ENCODE measurements around the gene RAB37.

RAB37 gene

GRCh38 chr17:74792586-74793105, 55.6 kb downstream of the RAB37 start:
- no peak overlapping the region for H3K27ac Mint-ChIP-seq
- DNase-seq, result no peak
- TF ChIP-seq CTCF (IDR thresholded peaks at IDR 0.05), result no peak
- H3K4me3 Mint-ChIP-seq, result no peak overlapping the region
- H3K9me3 Mint-ChIP-seq, result no peaks in the 10 kb centered on the region
- H3K36me3 Mint-ChIP-seq (ENCODE audit: low read depth), result peaks cover 17% of the 10 kb centered on the region
- peaks cover 13% of the 10 kb centered on the region for H3K27me3 Mint-ChIP-seq (ENCODE audit: low read depth, poor library complexity)
- no peaks in the 10 kb centered on the region for H3K4me1 Mint-ChIP-seq

- Mint-ChIP-seq H3K9me3 (no peaks in the 10 kb centered on the region), H3K4me1 (no peaks in the 10 kb centered on the region), H3K27ac (no peak overlapping the region), H3K4me3 (no peak overlapping the region), H3K36me3 (ENCODE audit: low read depth) (peaks cover 27% of the 10 kb centered on the region), H3K27me3 (ENCODE audit: low read depth, poor library complexity) (peaks cover 12% of the 10 kb centered on the region)
- TF ChIP-seq CTCF (IDR thresholded peaks at IDR 0.05), result no peak
- DNase-seq, result no peak
These were observed 58.4 kb downstream of the RAB37 start for GRCh38 chr17:74795327-74796020.

GRCh38 chr17:74796211-74796610, 59.2 kb downstream of the RAB37 start:
- H3K27me3 Mint-ChIP-seq (ENCODE audit: low read depth, poor library complexity), result peaks cover 10% of the 10 kb centered on the region
- TF ChIP-seq CTCF (IDR thresholded peaks at IDR 0.05), result no peak
- no peak overlapping the region for H3K27ac Mint-ChIP-seq
- no peak overlapping the region for H3K4me3 Mint-ChIP-seq
- no peak for DNase-seq
- no peaks in the 10 kb centered on the region for H3K4me1 Mint-ChIP-seq
- H3K9me3 Mint-ChIP-seq, result no peaks in the 10 kb centered on the region
- peaks cover 30% of the 10 kb centered on the region for H3K36me3 Mint-ChIP-seq (ENCODE audit: low read depth)

GRCh38 chr17:74796866-74797265, 59.8 kb downstream of the RAB37 start:
- no peak for DNase-seq
- Mint-ChIP-seq H3K27me3 (ENCODE audit: low read depth, poor library complexity) (peaks cover 10% of the 10 kb centered on the region), H3K9me3 (no peaks in the 10 kb centered on the region), H3K36me3 (ENCODE audit: low read depth) (peaks cover 26% of the 10 kb centered on the region), H3K4me1 (no peaks in the 10 kb centered on the region), H3K27ac (no peak overlapping the region), H3K4me3 (no peak overlapping the region)
- no peak for TF ChIP-seq CTCF (IDR thresholded peaks at IDR 0.05)
